Measurements from ENCODE around the gene NUDT4. TPM values are rescaled to one million over a fixed set of nuclear protein-coding genes. Genes with fewer than 3 reads are reported as not detected.

NUDT4 gene
- polyA plus RNA-seq, 3 donors: 20.7 to 43.8 (median 35.6) TPM

GRCh38 chr12:93425736-93426411, 48.1 kb downstream of the NUDT4 start:
- 75% methylated on average over 2 of the region's 8 CpGs for WGBS (ENCODE audit: insufficient coverage)
- no peak overlapping the region for H2AFZ ChIP-seq (ENCODE audit: insufficient read depth, low read depth, low read length, poor library complexity, severe bottlenecking)
- DNase-seq: no peak
- peak overlapping the region in 1 of 2 donors; percentile 52 for H3K27ac ChIP-seq (ENCODE audit: low read depth in 1 of 2, low read length in 2 of 2)
- H3K36me3 Mint-ChIP-seq: peaks cover 4 to 8% of the 10 kb centered on the region in 2 donors
- H3K9ac ChIP-seq (ENCODE audit: insufficient read depth, low read length, poor library complexity, severe bottlenecking): no peak overlapping the region
- no peaks in the 10 kb centered on the region for H3K27me3 Mint-ChIP-seq (ENCODE audit: low read depth in 3 of 3)
- H3K4me2 ChIP-seq (replicated peaks; ENCODE audit: extremely low read depth, low read length, poor library complexity, severe bottlenecking): peak overlapping the region; percentile 8
- no peaks in the 10 kb centered on the region for H3K9me3 Mint-ChIP-seq
- H3K4me1 ChIP-seq (ENCODE audit: control insufficient read depth in 1 of 2, insufficient read depth in 2 of 2, low read length in 2 of 2): peaks cover 18 to 23% of the 10 kb centered on the region in 2 donors
- peaks cover 100% of the 10 kb centered on the region for H3K79me2 ChIP-seq (ENCODE audit: insufficient read depth, low read length)
- intact Hi-C loops (cut with micrococcal nuclease): no loop called here
- no peak overlapping the region for H3K4me3 ChIP-seq (replicated peaks in 1 of 3; ENCODE audit: low read depth in 2 of 3, low read length in 3 of 3)
- TF ChIP-seq CTCF (IDR thresholded peaks at IDR 0.05): no peak
- H3K9me3 ChIP-seq (replicated peaks in 1 of 2; ENCODE audit: control insufficient read depth in 1 of 2, insufficient read depth in 1 of 2, low read length in 2 of 2): no peaks in the 10 kb centered on the region
- no peak overlapping the region for H3K4me3 Mint-ChIP-seq
- peak overlapping the region in 3 of 7 donors; percentile 12 to 72 (median 48) for H3K27ac Mint-ChIP-seq
- no peaks in the 10 kb centered on the region for H3K36me3 ChIP-seq (replicated peaks in 1 of 2; ENCODE audit: control insufficient read depth in 1 of 2, insufficient read depth in 2 of 2, low read length in 2 of 2)
- no peaks in the 10 kb centered on the region for H3K27me3 ChIP-seq (ENCODE audit: control insufficient read depth in 2 of 2, insufficient read depth in 2 of 2, low read length in 2 of 2)
- H4K20me1 ChIP-seq (ENCODE audit: insufficient read depth, low read length): peaks cover 98% of the 10 kb centered on the region
- peaks cover 56% of the 10 kb centered on the region for H3K4me1 Mint-ChIP-seq

GRCh38 chr12:93426412-93426805, 48.7 kb downstream of the NUDT4 start:
- intact Hi-C loops (cut with micrococcal nuclease): no loop called here
- Mint-ChIP-seq H3K4me3 (no peak overlapping the region), H3K4me1 (peaks cover 60% of the 10 kb centered on the region), H3K27me3 (ENCODE audit: low read depth in 3 of 3) (no peaks in the 10 kb centered on the region), H3K36me3 (peaks cover 4 to 8% of the 10 kb centered on the region in 2 donors), H3K9me3 (no peaks in the 10 kb centered on the region), H3K27ac (peak overlapping the region in 3 of 7 donors; percentile 12 to 72 (median 48))
- no peak for DNase-seq
- peaks cover 100% of the 10 kb centered on the region for H3K79me2 ChIP-seq (ENCODE audit: insufficient read depth, low read length)
- peak overlapping the region in 1 of 2 donors; percentile 52 for H3K27ac ChIP-seq (ENCODE audit: low read depth in 1 of 2, low read length in 2 of 2)
- no peaks in the 10 kb centered on the region for H3K9me3 ChIP-seq (replicated peaks in 1 of 2; ENCODE audit: control insufficient read depth in 1 of 2, insufficient read depth in 1 of 2, low read length in 2 of 2)
- H3K4me3 ChIP-seq (replicated peaks in 1 of 3; ENCODE audit: low read depth in 2 of 3, low read length in 3 of 3): no peak overlapping the region
- no peak for TF ChIP-seq CTCF (IDR thresholded peaks at IDR 0.05)
- H3K27me3 ChIP-seq (ENCODE audit: control insufficient read depth in 2 of 2, insufficient read depth in 2 of 2, low read length in 2 of 2): no peaks in the 10 kb centered on the region
- no peaks in the 10 kb centered on the region for H3K36me3 ChIP-seq (replicated peaks in 1 of 2; ENCODE audit: control insufficient read depth in 1 of 2, insufficient read depth in 2 of 2, low read length in 2 of 2)
- peaks cover 18 to 23% of the 10 kb centered on the region in 2 donors for H3K4me1 ChIP-seq (ENCODE audit: control insufficient read depth in 1 of 2, insufficient read depth in 2 of 2, low read length in 2 of 2)
- H3K9ac ChIP-seq (ENCODE audit: insufficient read depth, low read length, poor library complexity, severe bottlenecking): no peak overlapping the region
- no CpG with 5 or more reads among the region's 1 CpG for WGBS (ENCODE audit: insufficient coverage)
- H4K20me1 ChIP-seq (ENCODE audit: insufficient read depth, low read length): peaks cover 98% of the 10 kb centered on the region
- H3K4me2 ChIP-seq (replicated peaks; ENCODE audit: extremely low read depth, low read length, poor library complexity, severe bottlenecking): no peak overlapping the region
- H2AFZ ChIP-seq (ENCODE audit: insufficient read depth, low read depth, low read length, poor library complexity, severe bottlenecking): no peak overlapping the region
